ENCODE data around the gene DIP2B. TPM values are rescaled to one million over a fixed set of nuclear protein-coding genes. Genes with fewer than 3 reads are reported as not detected.

DIP2B gene
- total and polyA plus RNA-seq, 2 of the 13 experiments (the other 11 are each of a cell fraction or from before 2014, with no cell fraction given): 32.1 to 35.8 TPM

DNA sequence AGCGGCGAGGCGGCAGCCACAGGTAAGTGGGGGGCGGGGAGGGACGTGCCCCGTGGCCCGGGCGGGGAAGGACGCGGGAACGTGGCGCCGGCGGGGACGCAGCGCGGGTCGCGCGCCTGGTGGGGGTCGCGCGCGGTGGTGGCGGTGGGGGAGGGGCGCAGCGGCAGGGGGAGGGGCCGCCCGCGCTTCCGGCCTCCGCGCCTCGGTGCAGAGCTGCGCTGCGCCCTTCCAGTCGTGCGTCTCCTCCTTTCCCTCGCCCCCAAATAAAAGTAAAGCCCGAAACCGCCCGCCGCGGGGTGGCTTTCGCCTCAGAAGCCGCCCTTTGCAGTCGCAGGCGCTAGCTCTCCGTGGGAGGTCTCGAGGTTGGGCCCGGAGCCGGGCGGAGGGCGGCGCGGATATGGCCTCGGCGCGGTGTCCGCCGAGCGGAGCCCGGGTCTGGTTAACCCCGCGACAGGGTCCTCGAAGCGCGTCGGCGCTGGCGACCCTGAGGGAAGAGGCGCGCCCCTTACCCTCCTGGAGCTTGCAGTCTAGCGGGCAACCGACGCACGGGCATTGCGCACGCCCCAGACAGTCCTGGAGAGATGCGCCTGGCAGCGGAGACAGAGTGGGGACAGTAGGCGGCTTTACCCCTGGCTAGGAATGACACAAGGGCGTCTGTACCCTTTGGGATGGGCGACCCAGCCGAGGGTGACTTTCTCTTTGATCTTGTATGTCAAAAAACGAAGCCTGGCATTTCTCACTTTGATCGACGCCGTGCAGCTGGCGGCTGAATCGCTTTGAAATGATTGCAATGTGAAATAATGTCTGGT, 259.7 kb downstream of the DIP2B start (continued):
- TF ChIP-seq SIN3A (IDR thresholded peaks at IDR 0.05; ENCODE audit: borderline replicate concordance, low read depth, low read length): peak; percentile 17; the same call in 1 of the 2 replicates
- TF ChIP-seq ZNF75D (CRISPR knock-in tag; IDR thresholded peaks at IDR 0.05; ENCODE audit: borderline replicate concordance): no peak
- TF ChIP-seq KDM2A (CRISPR knock-in tag; IDR thresholded peaks at IDR 0.05; ENCODE audit: borderline replicate concordance, low read depth): 0 out of 2 replicates have a peak, but pooled peaks have one; percentile 55
- peak; percentile 17; the same call in 1 of the 2 replicates for TF ChIP-seq CBX5 (CRISPR knock-in tag; IDR thresholded peaks at IDR 0.05; ENCODE audit: borderline replicate concordance)
- peak; percentile 43 for TF ChIP-seq GABPA (IDR thresholded peaks at IDR 0.05; ENCODE audit: low read depth, low read length)
- TF ChIP-seq GABPA (CRISPR knock-in tag; IDR thresholded peaks at IDR 0.05; ENCODE audit: low read depth): no peak; the same call in none of the 2 replicates
- TF ChIP-seq ZSCAN21 (CRISPR knock-in tag; IDR thresholded peaks at IDR 0.05; ENCODE audit: borderline replicate concordance): no peak
- TF ChIP-seq, protein P1, sequence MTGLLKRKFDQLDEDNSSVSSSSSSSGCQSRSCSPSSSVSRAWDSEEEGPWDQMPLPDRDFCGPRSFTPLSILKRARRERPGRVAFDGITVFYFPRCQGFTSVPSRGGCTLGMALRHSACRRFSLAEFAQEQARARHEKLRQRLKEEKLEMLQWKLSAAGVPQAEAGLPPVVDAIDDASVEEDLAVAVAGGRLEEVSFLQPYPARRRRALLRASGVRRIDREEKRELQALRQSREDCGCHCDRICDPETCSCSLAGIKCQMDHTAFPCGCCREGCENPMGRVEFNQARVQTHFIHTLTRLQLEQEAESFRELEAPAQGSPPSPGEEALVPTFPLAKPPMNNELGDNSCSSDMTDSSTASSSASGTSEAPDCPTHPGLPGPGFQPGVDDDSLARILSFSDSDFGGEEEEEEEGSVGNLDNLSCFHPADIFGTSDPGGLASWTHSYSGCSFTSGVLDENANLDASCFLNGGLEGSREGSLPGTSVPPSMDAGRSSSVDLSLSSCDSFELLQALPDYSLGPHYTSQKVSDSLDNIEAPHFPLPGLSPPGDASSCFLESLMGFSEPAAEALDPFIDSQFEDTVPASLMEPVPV (CRISPR knock-in tag; IDR thresholded peaks at IDR 0.05): no peak
- peak; percentile 33; the same call in 1 of the 2 replicates for TF ChIP-seq RXRA (CRISPR knock-in tag; IDR thresholded peaks at IDR 0.05)
- peak; percentile 76; the same call in 1 of the 2 replicates for TF ChIP-seq GABPB1 (CRISPR knock-in tag; IDR thresholded peaks at IDR 0.05)
- TF ChIP-seq GATAD2A (CRISPR knock-in tag; IDR thresholded peaks at IDR 0.05): no peak
- TF ChIP-seq, protein P2, sequence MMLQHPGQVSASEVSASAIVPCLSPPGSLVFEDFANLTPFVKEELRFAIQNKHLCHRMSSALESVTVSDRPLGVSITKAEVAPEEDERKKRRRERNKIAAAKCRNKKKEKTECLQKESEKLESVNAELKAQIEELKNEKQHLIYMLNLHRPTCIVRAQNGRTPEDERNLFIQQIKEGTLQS (CRISPR knock-in tag; IDR thresholded peaks at IDR 0.05): peak; percentile 12; the same call in 1 of the 2 replicates
- TF ChIP-seq, protein P3, sequence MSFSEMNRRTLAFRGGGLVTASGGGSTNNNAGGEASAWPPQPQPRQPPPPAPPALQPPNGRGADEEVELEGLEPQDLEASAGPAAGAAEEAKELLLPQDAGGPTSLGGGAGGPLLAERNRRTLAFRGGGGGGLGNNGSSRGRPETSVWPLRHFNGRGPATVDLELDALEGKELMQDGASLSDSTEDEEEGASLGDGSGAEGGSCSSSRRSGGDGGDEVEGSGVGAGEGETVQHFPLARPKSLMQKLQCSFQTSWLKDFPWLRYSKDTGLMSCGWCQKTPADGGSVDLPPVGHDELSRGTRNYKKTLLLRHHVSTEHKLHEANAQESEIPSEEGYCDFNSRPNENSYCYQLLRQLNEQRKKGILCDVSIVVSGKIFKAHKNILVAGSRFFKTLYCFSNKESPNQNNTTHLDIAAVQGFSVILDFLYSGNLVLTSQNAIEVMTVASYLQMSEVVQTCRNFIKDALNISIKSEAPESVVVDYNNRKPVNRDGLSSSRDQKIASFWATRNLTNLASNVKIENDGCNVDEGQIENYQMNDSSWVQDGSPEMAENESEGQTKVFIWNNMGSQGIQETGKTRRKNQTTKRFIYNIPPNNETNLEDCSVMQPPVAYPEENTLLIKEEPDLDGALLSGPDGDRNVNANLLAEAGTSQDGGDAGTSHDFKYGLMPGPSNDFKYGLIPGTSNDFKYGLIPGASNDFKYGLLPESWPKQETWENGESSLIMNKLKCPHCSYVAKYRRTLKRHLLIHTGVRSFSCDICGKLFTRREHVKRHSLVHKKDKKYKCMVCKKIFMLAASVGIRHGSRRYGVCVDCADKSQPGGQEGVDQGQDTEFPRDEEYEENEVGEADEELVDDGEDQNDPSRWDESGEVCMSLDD (CRISPR knock-in tag; IDR thresholded peaks at IDR 0.05; ENCODE audit: borderline replicate concordance): peak; percentile 20; the same call in 1 of the 2 replicates
- TF ChIP-seq, protein P4, sequence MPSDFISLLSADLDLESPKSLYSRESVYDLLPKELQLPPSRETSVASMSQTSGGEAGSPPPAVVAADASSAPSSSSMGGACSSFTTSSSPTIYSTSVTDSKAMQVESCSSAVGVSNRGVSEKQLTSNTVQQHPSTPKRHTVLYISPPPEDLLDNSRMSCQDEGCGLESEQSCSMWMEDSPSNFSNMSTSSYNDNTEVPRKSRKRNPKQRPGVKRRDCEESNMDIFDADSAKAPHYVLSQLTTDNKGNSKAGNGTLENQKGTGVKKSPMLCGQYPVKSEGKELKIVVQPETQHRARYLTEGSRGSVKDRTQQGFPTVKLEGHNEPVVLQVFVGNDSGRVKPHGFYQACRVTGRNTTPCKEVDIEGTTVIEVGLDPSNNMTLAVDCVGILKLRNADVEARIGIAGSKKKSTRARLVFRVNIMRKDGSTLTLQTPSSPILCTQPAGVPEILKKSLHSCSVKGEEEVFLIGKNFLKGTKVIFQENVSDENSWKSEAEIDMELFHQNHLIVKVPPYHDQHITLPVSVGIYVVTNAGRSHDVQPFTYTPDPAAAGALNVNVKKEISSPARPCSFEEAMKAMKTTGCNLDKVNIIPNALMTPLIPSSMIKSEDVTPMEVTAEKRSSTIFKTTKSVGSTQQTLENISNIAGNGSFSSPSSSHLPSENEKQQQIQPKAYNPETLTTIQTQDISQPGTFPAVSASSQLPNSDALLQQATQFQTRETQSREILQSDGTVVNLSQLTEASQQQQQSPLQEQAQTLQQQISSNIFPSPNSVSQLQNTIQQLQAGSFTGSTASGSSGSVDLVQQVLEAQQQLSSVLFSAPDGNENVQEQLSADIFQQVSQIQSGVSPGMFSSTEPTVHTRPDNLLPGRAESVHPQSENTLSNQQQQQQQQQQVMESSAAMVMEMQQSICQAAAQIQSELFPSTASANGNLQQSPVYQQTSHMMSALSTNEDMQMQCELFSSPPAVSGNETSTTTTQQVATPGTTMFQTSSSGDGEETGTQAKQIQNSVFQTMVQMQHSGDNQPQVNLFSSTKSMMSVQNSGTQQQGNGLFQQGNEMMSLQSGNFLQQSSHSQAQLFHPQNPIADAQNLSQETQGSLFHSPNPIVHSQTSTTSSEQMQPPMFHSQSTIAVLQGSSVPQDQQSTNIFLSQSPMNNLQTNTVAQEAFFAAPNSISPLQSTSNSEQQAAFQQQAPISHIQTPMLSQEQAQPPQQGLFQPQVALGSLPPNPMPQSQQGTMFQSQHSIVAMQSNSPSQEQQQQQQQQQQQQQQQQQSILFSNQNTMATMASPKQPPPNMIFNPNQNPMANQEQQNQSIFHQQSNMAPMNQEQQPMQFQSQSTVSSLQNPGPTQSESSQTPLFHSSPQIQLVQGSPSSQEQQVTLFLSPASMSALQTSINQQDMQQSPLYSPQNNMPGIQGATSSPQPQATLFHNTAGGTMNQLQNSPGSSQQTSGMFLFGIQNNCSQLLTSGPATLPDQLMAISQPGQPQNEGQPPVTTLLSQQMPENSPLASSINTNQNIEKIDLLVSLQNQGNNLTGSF (CRISPR knock-in tag; IDR thresholded peaks at IDR 0.05): no peak
- TF ChIP-seq RAD21 (CRISPR knock-in tag; IDR thresholded peaks at IDR 0.05): peak; percentile 39; the same call in 1 of the 2 replicates
- no peak for TF ChIP-seq SUZ12 (IDR thresholded peaks at IDR 0.05; ENCODE audit: low read depth, low read length)
- TF ChIP-seq ZBTB20 (CRISPR knock-in tag; IDR thresholded peaks at IDR 0.05; ENCODE audit: borderline replicate concordance, low read depth): peak; percentile 17; the same call in 1 of the 2 replicates
- TF ChIP-seq ZFX (CRISPR knock-in tag; IDR thresholded peaks at IDR 0.05; ENCODE audit: low read depth): peak; percentile 42; the same call in 1 of the 2 replicates
- TF ChIP-seq ZNF737 (CRISPR knock-in tag; IDR thresholded peaks at IDR 0.05; ENCODE audit: borderline replicate concordance): no peak
